Ureter (tissue), 1 donor: ENCODE measurements around the gene IFNA10. TPM values are rescaled to one million over a fixed set of nuclear protein-coding genes. Genes with fewer than 3 reads are reported as not detected.
"Not testable (repeated sequence)": the region's sequence is repeated elsewhere in the genome, so short reads cannot be mapped to it uniquely, and the experiment has no call there.

ENCODE experiments used
- DNase-seq: peaks from one replicate; pipeline ENCODE4 v3.0.0-alpha.2; 2020; ENCODE audit warnings: low spot score
- total RNA-seq: library from RNA; stranded (reverse); gene quantifications from one replicate; pipeline ENCODE4 v1.2.4, GENCODE V29; 2023
- donor health status: DM: yes; HTN: yes; CAD: no.

IFNA10 gene
- not detected for total RNA-seq

DNA sequence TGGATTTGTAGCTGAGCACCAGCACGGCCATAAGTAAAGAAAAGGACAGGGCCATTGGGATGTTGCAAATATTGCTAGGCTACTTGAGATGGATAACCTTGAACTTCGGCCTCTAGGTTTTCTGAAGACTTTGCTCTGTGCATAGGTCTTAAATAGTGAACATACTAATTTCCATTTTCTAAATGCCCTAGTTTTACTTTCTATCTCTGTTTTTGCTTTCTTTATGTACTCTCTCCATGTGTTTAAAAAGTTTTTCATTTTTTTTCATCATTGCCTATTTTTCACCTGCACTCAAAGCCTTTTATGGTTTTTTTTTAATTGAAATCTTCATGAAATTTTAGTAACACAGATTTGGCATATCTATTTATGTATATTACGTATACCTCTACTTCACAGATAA, at the start of gene IFNA10:
TSS of gene IFNA10 (minus strand) at position 101 of the 400 bp plus-strand sequence. CDS start at position 55, 46 bp downstream.
- DNase-seq: not testable (repeated sequence)

DNA sequence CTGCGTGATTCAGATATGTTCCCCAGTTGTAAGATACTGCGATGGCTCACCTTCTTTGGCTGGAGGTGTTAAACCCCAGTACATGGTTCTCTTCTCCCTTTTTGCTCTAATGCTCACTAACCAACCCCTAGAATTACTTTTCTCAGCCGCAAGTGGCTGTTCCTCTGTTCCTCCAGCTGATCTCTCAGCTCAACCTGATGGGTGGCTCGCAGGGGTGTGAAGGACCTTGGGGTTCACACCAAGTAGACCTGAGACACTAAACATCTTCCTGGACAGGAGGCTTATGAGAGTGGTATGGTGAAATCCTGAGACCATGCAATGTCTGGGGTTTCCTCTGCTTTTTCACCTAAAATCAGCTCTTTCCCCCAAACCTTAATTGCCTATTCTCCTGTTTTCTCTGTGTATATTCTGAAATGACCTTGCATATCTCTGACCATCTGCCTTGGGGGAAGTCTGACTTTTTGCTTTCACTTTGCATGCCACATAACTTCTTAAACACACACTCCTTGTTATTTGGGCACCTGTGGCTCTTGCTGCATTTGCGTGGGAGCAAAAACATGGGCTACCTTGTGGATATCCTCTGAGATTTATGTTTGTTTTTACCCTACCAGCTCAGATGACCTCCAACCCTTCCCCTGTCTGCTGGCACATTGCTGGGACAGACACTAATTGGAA, 48.7 kb upstream of the IFNA10 start:
- no peak for DNase-seq

DNA sequence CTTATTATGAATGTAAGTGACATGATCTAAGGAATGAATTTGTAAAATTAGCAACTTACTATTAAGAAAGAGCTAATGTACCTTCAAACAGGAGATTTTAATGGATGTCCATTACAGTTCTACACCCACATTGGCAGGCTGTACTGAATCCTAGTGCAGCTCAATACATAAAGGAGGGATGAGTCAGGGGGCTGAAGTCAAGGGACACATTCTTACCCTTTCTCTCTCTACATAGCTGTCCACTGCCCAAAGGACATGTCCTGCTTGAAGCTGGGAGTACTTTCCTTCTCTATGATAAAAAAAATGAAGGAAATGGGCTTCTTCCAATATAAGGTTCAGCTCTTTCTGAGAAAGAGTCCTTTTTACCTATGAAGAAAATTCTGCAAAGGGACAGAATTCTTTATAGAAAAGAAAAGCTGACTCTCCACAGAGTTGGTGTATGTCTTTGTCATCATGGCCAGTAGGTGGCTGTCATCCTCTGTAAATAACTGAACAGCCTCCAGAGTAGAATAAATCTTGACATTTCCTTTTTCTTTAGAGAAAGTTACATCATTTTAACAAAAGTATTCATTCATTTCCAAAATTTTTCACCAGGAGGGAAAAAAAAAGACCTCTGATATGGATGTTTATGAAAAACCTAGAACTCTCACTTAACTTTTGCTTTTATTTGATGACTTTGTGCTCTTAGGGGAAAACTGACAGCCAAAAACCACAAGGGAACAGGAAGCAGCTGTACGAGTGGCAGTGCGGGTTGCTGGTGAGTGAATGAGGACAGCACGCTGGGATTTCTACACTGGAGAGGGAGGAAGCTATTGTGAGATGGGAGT, 46.0 kb upstream of the IFNA10 start:
- no peak for DNase-seq

DNA sequence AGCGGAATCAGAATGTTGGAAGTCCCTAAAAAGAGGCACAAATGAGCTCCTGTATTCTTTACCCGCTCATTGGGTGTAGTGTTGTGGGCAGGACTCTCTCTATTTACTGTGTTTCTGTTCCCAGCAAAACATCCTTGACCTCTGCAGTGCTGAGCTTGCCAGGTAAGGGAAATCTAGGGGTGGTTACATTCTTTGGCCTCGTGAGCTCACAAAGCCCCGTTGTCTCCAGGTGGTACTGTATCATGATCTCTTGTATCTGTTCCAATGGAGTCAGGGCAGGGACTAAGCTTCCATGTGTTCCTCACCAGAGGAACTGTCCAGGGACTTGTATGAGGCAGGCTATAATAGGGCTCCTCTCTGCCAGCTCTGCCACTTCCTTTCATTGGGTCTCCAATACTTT, 44.7 kb upstream of the IFNA10 start:
- DNase-seq: no peak

DNA sequence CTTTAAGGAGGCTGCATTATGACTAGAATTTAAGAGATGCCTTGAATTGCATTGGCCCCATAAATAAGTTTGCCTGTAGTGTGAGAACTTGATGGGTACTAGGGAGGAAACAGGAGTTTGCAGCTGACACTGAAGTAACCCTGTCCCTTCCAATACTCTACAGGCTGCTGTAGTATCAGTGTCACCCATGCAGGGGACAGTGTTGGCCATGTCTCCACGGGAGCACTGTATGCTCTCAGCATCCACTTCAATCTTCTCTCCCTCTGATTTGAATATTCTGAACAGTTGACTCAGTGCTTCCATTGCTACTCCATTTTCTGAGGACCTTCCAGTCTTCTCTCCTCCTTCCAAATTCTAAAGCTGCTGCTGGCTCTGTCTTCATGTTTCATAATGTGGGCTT, 44.2 kb upstream of the IFNA10 start:
- DNase-seq: no peak

DNA sequence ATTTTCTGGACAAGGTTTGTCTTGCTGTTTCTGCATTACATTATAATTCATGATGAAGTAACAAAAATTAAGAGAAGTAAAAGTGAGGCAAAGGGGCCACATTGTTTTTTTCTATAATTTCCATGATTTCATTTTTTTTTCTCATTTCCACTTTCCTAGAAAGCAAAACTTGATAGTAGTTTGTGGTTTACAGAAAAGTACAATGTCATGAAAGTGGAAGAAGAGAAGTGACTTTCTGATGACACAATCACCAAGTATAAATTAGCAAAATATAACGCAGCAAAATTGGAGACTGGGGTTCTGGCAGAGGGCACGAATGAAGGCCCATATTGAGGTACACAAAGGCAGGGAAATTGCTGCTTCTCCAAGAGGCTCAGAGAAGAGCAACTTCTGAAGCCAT, 37.9 kb upstream of the IFNA10 start:
- DNase-seq: no peak

DNA sequence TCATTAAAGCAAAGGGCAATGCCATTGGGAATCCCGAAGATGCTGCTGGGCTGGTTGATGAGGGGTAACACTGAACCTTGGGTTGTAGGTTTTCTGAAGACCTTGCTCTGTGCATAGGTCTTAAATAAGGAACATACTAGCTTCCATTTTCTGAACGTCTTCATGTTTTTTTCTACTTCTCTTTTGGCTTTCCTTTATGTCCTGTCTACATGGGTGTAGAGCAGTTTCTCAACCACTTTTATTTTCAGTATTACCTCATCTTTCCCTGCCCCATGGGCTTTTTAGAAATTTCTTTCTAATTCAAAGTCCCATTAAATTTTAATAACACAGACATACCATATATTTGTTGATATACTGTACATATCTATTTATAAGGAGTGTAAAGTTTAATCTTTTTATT, 33.0 kb upstream of the IFNA10 start, which contains the start of gene IFNA14:
TSS of gene IFNA14 (minus strand) at position 95 of the 400 bp plus-strand sequence. CDS start at position 25, 70 bp downstream.
- DNase-seq: no peak

DNA sequence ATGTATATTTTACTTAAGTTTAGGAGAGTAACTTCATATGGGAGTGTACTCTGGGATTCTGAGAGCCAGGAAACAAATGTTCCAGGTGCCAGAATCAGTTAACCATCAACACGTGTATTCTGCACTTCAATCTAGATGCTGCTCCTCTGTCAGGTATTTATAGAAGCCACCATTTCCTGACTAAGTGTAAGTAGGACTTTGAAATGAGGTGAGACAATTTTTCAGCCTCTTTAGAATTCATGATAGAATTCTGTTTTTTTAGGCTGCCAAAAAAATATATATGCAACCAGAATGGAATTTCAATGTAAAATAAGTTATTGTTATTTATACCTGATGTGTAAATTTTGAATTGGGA, 29.4 kb upstream of the IFNA10 start:
- DNase-seq: not testable (repeated sequence)

GRCh38 chr9:21235468-21236359, 28.8 kb upstream of the IFNA10 start:
- not testable (repeated sequence) for DNase-seq

DNA sequence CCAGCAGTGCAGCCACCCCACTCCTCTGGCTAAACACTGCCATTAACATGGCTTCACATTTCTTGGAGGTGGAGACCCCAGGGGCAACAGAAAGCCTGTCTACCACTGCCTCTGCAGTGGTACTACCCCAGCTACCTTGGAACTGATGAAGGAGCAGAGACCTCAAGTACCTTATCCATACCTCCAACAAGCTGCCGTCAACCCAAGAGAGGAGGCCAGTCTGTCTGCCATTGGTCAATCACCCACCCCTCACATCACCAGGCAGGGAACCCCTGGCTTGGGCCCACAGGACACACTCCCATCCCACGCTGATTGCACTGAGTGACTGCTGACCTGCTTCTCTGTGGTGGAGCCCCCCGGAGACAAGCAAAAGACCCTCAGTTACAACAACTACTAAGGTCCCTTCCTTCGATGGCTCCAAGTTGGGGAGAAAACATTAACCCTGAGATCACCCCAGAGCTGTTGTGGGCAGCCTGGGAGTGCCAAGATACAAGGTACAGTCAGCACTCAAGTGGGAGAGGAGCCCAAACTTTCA, 27.3 kb upstream of the IFNA10 start:
- DNase-seq: no peak

- no peak for DNase-seq
Observed at GRCh38 chr9:21233258-21233657, 26.3 kb upstream of the IFNA10 start.

DNA sequence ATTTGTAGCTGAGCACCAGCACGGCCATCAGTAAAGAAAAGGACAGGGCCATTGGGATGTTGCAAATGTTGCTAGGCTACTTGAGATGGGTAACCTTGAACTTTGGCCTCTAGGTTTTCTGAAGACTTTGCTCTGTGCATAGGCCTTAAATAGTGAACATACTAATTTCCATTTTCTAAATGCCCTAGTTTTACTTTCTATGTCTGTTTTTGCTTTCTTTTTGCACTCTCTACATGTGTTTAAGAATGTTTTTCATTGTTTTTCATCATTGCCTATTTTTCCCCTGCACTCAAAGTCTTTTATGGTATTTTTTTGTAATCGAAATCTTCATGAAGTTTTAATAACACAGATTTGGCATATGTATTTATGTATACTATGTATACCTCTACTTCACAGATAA, 21.2 kb upstream of the IFNA10 start, which contains the start of gene IFNA17:
TSS of gene IFNA17 (minus strand) at position 101 of the 400 bp plus-strand sequence. CDS start at position 52, 49 bp downstream.
- DNase-seq: no peak

GRCh38 chr9:21217211-21217610, 10.3 kb upstream of the IFNA10 start, which contains the start of gene IFNA16:
Gene IFNA16 (minus strand): TSS chr9:21217311. CDS start chr9:21217305, 6 bp downstream.
- not testable (repeated sequence) for DNase-seq

DNA sequence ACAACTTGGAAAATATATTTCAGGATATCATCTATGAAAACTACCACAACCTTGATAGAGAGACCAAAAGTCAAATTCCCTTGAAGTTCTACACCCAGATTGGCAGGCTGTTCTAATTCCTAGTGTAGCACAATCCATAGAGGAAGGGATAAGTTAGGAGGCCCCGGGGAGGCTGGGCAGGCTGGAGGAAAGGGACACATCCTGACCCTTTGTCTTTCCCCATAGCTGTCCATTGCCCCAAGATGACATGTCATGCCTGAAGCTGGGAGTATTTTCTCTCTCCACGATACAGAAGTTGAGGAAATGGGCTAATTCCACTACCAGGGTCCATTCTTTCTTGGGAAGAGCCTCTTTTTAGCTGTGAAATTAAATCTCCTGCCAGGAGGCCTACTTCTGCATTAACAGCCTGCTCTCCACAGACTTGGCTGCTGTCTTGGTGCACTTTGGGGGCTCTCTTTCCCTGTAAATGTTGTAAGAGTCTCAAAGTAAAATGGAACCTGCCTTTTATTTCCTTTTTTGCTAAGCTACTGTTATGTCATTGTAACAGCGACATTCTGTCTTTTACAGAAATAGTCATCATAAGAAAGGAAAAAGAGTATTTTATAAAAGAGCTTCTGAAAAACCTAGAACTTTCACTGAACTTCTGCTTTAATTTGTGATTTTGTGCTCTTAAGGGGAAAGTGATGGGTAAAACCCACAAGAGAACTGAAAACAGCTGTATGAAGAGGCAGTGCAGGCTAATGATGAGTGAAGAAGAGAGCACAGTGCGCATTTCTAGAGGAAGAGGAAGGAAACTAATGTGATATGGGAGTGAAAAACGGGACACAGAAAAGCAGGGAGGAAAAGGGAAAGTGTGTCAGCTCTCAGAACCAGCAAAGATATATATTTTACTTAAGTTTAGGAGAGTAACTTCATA, 6.7 kb upstream of the IFNA10 start:
- DNase-seq: not testable (repeated sequence)

- DNase-seq: not testable (repeated sequence)
Observed at GRCh38 chr9:21212160-21212559, 5.2 kb upstream of the IFNA10 start.

DNA sequence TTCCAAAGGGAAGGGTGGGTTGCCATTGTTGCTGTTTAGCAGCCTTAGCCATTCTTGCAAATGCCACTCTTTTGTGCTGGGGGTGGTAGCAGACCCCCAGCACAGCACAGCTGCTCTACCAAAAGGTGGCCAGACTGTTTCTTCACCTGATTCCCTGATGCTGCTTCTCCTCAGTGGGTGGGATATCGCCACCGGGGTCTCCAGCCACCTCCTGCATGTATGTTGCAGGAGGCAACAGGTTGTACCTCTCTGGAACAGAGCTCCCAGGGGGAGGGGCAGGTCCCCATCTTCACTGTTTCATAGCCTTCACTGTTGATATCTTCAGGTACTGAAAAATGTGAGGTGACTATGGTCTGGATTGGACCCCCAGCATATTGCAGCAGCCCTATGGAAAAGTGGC, 3.8 kb upstream of the IFNA10 start:
- not testable (repeated sequence) for DNase-seq

DNA sequence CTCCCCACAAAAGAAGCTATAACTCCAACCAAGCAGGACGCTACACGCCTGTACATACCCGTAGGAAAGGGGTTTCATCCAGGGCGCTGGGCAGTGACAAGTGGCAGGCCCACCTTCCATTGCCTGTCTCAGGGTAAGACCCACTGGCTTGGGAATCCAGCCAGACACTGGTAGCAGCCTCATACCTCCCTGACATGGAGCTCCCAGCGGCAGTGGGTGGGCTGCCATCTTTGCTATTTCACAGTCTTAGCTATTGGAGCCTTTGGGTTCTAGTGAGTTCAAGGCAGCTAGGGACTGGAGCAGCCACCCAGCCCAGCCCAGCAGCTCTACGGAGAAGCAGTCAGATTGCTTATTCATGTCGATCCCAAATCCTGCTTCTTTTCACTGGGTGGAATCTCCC, 3.4 kb upstream of the IFNA10 start:
- no peak for DNase-seq

DNA sequence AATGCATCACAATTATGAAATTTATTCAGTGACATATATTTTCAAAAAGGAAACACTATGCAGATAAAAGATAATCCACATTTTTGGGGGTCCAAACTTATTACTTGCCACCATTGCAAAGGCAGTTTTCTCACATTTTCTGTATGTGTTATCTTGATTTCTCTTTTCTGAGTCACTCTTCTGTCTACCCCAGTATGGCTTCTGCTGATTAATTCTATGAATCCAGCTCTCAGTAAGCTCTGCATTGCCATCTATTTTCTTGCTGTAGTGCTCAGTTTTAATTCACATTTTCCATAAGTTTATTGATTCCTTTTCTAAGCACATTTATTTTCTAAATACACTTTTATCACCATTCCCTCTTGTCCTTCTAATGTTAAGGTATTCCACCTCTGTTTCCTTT, 1.7 kb downstream of the IFNA10 start:
- no peak for DNase-seq

DNA sequence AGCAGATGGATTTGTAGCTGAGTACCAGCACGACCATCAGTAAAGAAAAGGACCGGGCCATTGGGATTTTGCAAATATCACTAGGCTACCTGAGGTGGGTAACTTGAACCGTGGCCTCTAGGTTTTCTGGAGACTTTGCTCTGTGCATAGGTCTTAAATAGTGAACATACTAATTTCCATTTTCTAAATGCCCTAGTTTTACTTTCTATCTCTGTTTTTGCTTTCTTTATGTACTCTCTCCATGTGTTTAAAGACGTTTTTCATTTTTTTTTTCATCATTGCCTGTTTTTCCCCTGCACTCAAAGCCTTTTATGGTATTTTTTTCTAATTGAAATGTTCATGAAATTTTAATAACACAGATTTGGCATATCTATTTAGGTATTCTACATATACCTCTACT, 4.8 kb downstream of the IFNA10 start, which contains the start of gene IFNA7:
TSS of gene IFNA7 (minus strand) at position 101 of the 400 bp plus-strand sequence. CDS start at position 61, 40 bp downstream.
- not testable (repeated sequence) for DNase-seq
